HG03432 (cell line): ENCODE data around the gene AVP.
"Not testable (repeated sequence)": the region's sequence is repeated elsewhere in the genome, so short reads cannot be mapped to it uniquely, and the experiment has no call there.

Experiments
- ATAC-seq: cut with Tn5 transposase; IDR thresholded peaks from one replicate; pipeline ENCODE4 v1.9.1; 2021; ENCODE audit warnings: mild to moderate bottlenecking, moderate library complexity; ENCODE audit not compliant: unreplicated experiment

Gene AVP, protein sequence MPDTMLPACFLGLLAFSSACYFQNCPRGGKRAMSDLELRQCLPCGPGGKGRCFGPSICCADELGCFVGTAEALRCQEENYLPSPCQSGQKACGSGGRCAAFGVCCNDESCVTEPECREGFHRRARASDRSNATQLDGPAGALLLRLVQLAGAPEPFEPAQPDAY

DNA sequence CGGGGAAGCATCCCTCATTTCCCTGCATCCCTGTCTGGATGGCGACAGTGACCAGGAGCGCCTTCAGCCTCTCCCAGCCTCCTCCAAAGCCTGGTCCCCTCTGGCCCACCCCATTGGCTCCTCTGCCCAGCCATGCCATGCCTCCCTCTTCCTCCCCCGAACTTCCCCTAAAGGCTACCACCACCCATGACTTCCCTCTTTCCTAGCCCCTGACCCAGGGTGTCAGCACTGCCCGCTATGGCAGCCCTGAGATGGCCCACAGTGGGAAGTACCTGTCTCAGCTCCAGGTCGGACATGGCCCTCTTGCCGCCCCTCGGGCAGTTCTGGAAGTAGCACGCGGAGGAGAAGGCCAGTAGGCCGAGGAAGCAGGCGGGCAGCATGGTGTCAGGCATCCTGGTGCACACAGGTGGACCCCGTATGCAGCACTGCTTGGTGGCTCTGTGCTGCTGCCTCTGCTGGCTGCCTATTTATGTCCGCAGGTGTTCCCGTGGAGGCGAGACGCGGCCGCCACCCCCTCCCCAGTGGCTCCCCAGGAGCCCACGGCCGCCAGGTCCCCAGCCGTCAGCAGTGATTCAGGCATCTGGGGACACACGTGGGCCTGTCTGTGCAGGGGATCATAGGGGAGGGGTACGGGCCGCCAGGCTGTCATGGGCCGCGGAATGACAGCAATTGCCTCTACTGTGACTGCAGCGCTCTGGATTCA, at the start of gene AVP:
AVP (minus strand) TSS at position 442 of the 703 bp plus-strand sequence; CDS start at position 392, 50 bp downstream.
- no peak for ATAC-seq

DNA sequence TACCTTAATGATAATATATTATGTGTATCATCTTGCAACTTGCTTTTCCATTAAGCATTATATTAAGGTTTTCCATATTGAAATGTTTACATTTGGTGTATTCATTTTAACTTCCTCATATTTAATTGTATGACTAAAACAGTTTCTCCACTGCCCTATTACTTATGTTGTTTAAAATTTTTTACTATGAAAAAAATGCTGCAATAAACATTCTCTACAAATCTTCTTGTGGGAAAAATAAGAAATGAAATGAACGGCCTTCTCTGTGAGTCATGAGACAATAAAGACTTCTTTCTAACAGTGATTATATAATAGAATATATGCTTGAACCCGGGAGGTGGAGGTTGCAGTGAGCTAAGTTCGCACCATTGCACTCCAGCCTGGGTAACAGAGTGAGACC, 49.6 kb upstream of the AVP start:
- ATAC-seq: no peak

DNA sequence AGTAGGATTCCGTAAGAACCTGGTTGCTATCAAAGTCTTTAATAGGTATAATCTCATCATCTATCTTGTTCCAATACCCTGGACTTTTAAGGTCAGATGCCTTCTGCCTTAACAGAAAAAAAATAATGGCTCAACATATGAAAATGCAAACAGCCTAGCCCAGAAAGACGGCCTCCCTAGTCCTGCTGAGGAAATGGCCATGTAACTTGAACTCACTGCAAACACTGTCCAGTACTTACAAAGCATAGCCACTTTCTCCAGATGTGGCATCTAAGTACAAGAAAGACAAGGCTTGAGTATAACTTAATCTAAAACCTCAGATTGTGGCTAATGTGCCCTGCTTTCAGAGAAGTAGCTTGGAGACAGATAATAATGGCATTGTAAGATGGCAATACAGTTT, 48.6 kb upstream of the AVP start:
- no peak for ATAC-seq

DNA sequence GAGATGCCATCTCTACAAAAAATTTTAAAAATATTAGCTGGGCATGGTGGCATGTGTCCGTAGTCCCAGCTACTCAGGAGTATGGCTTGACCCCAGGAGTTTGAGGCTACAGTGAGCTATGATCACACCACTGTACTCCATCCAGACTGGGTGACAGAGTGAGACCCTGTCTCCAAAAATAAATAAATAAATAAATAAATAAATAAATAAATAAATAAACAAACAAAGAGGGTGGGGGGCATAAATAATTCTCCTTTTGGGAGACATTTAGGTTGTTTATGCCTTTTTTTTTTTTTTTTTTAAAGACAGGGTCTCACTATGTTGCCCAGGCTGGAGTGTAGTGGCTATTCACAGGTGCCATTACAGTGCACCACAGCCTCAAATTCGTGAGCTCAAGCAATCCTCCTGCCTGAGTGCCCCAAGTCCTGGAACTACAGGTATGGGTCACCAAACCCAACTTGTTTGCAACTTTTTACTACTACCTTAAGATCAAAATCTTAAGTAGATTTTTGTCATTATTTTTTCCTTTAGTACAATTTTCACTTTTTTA, 45.6 kb upstream of the AVP start:
- ATAC-seq: no peak

DNA sequence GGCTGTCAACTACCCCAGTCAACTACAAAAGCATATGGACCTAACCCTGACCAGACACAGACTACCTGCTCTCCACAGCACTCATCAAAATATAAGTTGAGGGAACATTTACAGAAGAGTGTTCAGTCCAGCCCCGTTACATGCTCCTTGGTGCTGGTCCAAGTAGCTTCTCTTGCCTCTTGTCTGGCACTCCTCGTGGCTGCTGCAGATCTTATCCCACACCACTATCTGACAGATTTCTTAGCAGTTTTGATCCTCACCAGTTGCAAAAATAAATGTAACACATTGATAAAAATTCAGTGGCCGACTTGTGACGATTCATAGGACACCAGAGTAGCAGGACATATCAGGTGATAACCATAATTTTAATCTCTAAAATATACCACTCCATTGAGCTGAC, 44.6 kb upstream of the AVP start:
- no peak for ATAC-seq

DNA sequence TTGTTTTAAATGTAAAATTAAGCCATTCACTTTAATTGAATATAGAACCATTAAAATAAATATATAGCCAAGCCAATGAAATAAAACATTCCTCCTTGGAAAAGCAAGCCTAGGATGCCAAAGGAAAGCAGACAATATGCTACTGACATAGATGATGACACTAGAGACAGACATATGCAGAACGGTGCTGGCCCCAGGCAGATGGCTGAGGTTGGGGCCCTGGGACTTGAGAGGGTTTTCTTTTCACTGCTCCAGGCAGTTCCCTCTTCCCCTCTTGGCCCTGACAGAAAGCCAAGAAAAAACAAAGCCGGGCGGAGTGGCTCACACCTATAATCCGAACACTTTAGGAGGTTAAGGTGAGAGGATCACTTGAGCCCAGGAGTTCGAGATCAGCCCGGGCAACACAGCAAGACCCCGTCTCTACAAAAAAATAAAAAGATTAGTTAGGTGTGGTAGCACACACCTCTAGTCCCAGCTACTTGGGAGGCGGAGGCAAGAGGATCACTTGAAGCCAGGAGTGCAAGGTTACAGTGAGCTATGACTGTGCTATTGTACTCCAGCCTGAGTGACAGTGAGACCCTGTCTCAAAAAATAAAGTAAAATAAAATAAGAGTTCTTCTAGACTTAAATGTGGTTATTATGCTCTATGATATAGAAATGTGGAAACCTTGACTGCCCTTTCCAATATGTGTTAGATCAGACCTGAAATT, 43.9 kb upstream of the AVP start:
- ATAC-seq: no peak

DNA sequence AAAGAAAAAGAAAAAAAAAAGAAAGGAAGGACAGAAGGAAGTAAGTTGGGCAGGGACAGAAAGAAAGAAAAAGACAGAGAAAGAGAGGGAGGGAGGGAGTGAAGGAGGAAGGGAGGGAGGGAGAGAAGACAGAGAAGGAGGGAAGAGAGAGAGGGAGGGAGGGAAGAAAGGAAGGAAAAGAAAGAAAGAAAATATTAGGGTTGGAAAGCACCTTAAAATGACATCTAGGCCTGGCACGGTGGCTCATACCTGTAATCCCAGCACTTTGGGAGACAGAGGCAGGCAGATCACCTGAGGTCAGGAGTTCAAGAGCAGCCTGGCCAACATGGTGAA, 42.0 kb upstream of the AVP start:
- no peak for ATAC-seq

DNA sequence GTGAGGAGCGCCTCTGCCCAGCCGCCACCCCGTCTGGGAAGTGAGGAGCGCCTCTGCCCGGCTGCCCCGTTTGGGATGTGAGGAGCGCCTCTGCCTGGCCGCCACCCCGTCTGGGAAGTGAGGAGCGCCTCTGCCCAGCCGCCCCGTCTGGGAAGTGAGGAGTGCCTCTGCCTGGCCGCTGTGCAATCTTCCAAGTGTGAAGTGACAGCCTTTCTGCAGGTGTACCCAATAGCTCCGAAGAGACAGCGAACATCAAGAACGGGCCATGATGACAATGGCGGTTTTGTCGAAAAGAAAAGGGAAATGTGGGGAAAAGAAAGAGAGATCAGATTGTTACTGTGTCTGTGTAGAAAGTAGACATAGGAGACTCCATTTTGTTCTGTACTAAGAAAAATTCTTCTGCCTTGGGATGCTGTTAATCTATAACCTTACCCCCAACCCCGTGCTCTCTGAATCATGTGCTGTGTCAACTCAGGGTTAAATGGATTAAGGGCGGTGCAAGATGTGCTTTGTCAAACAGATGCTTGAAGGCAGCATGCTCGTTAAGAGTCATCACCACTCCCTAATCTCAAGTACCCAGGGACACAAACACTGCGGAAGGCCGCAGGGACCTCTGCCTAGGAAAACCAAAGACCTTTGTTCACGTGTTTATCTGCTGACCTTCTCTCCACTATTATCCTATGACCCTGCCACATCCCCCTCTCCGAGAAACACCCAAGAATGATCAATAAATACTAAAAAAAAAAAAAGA, 41.4 kb upstream of the AVP start:
- ATAC-seq: not testable (repeated sequence)

DNA sequence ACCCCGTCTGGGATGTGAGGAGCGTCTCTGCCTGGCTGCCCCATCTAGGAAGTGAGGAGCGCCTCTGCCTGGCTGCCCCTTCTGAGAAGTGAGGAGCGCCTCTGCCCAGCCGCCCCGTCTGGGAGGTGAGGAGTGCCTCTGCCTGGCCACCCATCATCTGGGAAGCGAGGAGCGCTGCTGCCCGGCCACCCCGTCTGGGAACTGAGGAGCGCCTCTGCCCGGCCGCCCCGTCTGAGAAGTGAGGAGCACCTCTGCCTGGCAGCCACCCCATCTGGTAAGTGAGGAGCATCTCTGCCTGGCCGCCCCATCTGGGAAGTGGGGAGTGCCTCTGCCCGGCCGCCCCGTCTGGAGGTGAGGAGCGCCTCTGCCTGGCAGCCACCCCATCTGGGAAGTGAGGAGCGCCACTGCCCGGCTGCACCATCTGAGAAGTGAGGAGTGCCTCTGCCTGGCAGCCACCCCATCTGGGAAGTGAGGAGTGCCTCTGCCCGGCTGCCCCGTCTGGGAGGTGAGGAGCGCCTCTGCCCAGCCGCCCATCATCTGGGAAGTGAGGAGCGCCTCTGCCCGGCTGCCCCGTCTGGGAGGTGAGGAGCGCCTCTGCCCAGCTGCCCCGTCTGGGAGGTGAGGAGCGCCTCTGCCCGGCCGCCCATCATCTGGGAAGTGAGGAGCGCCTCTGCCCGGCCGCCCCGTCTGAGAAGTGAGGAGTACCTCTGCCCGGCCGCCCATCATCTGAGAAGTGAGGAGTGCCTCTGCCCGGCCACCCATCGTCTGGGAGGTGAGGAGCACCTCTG, 40.4 kb upstream of the AVP start:
- not testable (repeated sequence) for ATAC-seq

DNA sequence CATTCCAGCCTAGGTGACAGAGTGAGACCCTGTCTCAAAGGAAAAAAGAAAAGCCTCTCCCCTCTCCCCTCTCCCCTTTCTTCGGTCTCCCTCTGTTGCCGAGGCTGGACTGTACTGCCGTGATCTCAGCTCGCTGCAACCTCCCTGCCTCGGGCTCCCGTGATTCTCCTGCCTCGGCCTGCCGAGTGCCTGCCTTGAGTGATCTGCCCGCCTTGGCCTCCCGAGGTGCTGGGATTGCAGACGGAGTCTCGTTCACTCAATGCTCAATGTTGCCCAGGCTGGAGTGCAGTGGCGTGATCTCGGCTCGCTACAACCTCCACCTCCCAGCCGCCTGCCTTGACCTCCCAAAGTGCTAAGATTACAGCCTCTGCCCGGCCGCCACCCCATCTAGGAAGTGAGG, 39.6 kb upstream of the AVP start:
- not testable (repeated sequence) for ATAC-seq

DNA sequence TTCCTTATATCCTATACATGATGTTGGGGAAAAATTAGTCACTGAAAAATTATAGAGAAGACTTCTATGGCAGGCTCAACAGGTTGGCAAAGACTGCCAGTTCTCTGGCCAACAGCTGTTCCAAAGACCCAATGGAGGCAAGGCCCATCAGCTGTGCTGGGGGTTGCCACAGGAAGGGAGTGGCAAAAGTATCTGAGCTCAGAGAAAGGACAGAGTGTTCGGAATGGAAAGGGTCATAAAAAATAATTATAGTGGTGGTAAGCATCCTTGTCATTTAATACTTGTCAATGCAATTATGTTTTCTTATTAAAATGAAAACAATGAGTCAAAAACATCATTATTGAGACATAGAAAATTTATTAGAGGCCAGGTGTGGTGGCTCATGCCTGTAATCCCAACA, 39.0 kb upstream of the AVP start:
- no peak for ATAC-seq

DNA sequence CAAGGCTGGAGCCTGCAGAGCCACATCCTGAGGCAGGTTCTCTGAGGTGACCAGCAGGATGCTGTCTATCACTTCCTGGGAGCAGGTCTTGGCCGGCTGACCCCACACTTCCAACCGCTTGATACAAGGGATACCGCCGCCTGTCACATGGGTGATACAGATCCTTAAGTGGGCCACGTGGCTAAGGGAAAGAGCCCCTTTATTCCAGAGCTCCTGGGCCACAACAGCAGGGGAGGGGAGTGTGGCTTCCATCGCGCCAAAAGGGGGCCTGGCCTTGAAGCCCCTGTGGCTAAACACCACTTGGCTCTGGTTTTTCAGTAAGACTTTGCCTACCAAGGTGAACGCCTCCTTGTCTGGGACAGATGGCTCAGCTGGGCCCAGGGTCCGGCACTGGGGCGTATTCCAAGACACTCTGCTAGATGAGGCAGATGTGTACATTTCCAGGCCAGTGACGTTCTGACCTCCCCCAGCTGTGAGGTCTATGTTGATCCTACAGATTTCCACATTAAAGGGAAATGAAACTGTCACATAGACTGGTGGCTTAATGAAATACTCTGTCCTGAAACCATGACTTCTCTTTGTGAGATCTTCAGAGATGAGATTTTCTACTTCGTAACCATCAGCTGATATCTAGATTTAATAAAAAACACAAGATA, 37.6 kb upstream of the AVP start:
- ATAC-seq: no peak

DNA sequence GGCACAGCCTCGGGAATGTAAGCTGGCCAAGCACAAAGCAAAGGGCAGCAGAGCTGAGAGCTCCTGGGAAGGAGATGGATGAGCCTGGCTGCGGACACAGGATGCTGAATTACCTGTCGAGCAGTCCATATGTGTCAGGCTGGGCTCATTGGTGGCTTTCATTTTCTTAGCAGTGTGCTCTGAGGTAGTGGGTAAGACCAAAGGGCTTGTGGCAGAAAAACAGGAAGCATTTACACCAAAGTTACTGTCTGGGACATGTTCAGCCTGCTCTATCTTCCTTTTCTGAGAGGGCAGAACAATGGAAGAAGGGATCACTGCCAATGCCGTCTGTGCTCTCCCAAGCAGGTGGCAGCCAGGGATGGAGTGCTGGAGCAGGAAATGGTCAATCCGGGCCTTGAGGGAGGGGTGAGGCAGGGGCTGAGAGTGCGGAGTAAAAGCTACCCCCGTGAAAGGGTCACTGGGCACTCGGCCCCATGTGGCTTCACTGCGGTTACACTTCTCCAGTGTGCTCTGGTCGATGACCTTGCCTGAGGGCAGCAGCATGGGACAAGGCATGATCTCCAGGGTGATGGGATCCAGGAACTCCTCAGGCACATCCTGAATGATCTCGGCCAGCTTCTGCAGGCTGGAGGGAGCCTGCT, 36.9 kb upstream of the AVP start:
- ATAC-seq: no peak

DNA sequence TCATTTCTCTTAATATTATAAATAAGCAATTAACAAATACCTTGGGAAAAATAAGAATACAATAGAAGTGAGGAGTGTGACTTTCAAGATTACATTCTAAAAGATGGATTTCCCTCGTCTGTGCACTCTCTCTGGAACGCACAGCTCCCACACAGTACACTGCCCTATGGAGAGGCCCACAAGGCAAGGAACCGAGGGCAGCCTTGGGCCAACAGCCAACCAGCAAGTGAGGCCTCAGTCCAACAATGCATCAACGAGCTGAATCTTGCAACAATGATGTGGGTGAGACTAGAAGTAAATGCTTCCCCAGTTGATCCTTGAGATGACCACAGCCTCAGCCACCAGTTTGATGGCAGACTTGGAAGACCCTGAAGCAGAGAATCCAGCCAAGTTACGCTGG, 34.5 kb upstream of the AVP start:
- ATAC-seq: no peak

DNA sequence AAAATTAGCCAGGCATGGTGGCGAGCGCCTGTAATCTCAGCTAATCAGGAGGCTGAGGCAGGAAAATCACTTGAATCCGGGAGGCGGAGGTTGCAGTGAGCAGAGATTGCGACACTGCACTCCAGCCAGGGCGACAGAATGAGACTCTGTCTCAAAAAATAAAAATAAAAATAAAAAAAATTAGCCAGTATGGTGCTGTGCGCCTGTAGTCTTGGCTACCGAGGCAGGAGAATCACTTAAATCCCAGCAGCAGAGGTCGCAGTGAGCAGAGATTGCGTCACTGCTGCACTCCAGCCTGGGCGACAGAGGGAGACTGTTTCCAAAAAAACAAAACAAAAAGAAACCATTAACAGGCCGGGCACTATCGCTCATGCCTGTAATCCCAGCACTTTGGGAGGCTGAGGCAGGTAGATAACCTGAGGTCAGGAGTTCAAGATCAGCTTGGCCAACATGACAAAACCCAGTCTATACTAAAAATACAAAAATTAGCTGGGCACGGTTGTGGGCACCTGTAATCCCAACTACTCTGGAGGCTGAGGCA, 33.4 kb upstream of the AVP start:
- ATAC-seq: not testable (repeated sequence)

DNA sequence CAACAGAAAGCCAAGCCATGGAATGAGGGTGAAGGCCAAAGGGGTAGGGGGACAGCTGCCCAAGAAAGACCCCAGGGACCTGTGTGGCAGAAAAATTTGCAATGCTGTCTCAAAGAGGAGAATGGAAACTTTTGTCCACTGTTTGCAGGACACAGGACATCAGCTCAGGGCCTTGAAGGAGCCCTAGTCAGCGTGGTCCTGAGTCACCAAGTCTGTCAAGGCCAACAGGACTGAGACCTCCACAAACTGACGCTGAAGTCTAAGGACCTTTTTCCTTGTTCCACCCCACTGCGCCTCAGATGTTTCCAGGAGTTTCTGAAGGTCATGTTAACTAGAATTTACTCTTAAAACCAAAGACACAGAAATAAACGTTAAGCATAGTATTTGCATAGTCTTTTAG, 31.8 kb upstream of the AVP start:
- no peak for ATAC-seq

DNA sequence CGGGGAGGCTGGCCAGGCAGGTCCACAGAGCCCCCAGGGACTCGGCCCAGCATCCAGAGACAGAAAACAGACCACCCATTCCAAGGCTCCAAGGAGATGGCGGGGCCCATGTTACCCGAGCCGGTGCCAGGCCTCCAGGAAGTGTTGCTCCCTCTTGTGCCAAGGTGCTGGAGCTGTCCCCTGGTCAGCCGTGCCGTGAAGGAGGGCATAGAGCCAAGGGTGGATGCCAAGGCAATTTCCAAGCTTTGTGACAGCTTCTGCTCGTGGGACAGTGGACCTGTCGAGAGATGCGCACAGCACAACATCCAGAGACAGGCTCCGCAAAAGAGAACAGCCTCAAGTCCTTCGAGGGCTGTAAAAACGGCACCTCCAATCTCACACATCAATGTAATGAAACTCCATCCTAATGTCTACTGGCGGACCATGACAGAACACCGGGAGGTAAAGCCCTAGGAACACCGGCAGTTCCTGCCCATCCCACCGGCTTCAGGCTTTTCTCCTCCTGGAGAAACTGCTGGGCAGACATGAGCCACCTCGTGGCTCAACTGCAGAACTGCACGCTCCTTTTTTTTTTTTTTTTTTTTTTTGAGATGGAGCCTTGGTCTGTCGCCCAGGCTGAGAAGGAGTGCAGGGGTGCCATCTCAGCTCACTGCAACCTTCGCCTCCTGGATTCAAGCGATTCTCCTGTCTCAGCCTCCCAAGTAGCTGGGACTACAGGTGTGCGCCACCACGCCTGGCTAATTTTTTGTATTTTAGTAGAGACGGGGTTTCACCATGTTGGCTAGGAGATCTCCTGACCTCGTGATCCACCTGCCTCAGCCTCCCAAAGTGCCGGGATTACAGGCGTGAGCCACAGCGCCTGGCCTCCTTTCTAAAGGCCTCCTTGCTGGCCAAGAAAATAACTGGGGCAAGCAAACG, 30.9 kb upstream of the AVP start:
- ATAC-seq: no peak

DNA sequence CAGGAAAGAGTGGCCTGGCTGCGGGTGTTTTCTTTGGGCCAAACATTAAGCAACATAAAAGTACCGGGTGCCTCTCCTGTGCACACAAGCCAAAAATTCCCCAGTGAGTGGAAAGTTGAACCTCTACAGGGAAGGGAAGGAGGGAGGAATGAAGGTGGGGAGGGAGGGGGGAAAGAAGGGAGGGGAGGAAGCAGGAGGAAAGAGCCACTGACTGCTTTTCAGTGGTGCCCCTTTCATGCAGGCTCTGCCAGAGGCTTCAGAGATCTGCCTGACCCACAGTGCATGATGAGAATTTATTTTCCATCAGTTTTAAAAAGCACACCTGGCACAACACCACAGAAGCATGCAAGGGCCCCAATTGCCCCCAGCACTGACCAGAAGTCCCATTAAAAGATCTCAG, 27.5 kb upstream of the AVP start:
- ATAC-seq: no peak
